ENCODE measurements around the gene GULP1. TPM values are rescaled to one million over a fixed set of nuclear protein-coding genes. Genes with fewer than 3 reads are reported as not detected.

Gene GULP1
- total RNA-seq, 2 experiments from 2014 or later: not detected

DNA sequence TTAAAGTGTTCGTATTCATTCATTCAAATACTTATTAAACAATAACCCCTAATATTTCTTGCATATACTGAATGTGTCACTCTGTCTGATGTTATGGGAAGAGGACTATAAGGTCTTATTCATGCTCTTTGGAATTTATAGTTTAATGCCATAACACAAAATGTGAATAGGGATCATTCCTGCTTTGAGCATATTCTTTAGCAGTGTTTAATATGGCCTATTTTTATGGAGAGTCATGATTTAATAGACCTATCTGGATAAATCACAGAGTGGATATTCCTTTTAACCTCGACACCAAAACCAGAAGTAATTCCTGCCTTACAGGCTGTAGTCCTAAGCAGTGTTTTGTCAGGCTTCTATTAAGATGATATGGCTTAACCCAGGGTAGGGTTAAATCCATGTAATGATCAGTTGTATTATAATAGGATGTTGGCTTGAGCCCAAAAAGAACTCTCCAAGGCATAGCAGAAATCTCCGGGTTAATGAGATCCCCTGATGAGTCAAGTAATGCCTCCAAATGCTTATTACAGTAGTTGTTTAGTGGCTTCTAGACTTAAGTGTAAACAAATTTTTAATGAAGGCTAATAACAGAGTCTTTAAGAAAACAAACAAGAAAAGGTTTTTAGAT is 54.3 kb downstream of the GULP1 start:
- Mint-ChIP-seq H3K4me1 (ENCODE audit: low read depth) (no peaks in the 10 kb centered on the region), H3K27me3 (peaks cover 1% of the 10 kb centered on the region), H3K9me3 (no peaks in the 10 kb centered on the region), H3K4me3 (no peak overlapping the region), H3K36me3 (ENCODE audit: low read depth) (no peaks in the 10 kb centered on the region), H3K27ac (no peak overlapping the region)
- POLR2A ChIA-PET: no interaction called here
- TF ChIP-seq, protein P1, sequence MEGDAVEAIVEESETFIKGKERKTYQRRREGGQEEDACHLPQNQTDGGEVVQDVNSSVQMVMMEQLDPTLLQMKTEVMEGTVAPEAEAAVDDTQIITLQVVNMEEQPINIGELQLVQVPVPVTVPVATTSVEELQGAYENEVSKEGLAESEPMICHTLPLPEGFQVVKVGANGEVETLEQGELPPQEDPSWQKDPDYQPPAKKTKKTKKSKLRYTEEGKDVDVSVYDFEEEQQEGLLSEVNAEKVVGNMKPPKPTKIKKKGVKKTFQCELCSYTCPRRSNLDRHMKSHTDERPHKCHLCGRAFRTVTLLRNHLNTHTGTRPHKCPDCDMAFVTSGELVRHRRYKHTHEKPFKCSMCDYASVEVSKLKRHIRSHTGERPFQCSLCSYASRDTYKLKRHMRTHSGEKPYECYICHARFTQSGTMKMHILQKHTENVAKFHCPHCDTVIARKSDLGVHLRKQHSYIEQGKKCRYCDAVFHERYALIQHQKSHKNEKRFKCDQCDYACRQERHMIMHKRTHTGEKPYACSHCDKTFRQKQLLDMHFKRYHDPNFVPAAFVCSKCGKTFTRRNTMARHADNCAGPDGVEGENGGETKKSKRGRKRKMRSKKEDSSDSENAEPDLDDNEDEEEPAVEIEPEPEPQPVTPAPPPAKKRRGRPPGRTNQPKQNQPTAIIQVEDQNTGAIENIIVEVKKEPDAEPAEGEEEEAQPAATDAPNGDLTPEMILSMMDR (IDR thresholded peaks at IDR 0.05): no peak
- intact Hi-C loops (cut with micrococcal nuclease): no loop called here
- DNase-seq (no peak), ATAC-seq (no peak)
- CTCF ChIA-PET: no interaction called here

DNA sequence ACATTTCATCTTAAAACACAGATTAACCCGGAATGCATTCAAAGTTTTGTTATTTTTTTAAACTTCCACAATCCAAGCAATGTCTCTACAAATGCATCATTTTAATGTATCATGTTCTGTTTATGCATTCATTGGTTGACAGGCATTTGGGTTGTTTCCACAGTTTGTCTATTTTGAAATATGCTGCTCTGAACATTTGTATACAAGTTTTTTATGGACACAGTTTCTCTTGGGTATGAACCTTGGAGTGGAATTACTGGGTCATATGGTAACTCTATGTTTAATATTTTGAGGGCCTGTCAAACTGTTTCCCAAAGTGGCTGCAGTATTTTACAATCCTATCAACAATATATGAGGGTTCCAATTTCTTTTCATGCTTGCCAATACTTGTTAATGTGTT is 57.3 kb downstream of the GULP1 start:
- H3K27ac Mint-ChIP-seq: no peak overlapping the region
- H3K4me3 Mint-ChIP-seq: no peak overlapping the region
- no peaks in the 10 kb centered on the region for H3K36me3 Mint-ChIP-seq (ENCODE audit: low read depth)
- TF ChIP-seq, protein P1 (IDR thresholded peaks at IDR 0.05): no peak
- H3K9me3 Mint-ChIP-seq: no peaks in the 10 kb centered on the region
- H3K4me1 Mint-ChIP-seq (ENCODE audit: low read depth): no peaks in the 10 kb centered on the region
- peaks cover 1% of the 10 kb centered on the region for H3K27me3 Mint-ChIP-seq
- intact Hi-C loops (cut with micrococcal nuclease): no loop called here
- DNase-seq: no peak
- ATAC-seq: no peak
- ChIA-PET POLR2A (no interaction called here), CTCF (no interaction called here)

DNA sequence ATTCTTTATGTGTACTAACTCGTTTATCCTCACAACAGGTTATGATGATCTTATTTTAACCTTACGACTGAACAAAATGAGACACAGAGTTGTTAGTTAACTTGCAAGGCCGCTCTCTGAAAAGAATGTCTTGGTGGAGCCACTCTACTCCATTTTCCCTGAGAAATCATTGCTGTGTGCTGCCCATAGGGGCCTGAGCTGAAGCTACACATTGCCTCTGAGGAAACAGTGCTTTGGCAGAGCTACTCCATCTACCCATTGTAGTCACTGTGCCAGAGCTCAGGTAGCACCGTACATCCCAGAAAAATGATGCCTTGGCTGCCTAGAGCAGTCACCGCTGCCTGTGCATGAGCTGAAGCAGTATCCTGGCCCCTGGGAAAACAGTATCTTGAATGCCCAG is 61.6 kb downstream of the GULP1 start:
- Mint-ChIP-seq H3K9me3 (no peaks in the 10 kb centered on the region), H3K27me3 (no peaks in the 10 kb centered on the region), H3K27ac (no peak overlapping the region), H3K4me1 (ENCODE audit: low read depth) (no peaks in the 10 kb centered on the region), H3K4me3 (no peak overlapping the region), H3K36me3 (ENCODE audit: low read depth) (no peaks in the 10 kb centered on the region)
- ATAC-seq (no peak), DNase-seq (no peak)
- CTCF ChIA-PET: no interaction called here
- TF ChIP-seq, protein P1 (IDR thresholded peaks at IDR 0.05): no peak
- intact Hi-C loops (cut with micrococcal nuclease): no loop called here
- POLR2A ChIA-PET: interaction anchor here (1.1 kb wide), 1 partner anchor 31 kb away, joined by 3 read pairs; no protein-coding TSS in a partner anchor

DNA sequence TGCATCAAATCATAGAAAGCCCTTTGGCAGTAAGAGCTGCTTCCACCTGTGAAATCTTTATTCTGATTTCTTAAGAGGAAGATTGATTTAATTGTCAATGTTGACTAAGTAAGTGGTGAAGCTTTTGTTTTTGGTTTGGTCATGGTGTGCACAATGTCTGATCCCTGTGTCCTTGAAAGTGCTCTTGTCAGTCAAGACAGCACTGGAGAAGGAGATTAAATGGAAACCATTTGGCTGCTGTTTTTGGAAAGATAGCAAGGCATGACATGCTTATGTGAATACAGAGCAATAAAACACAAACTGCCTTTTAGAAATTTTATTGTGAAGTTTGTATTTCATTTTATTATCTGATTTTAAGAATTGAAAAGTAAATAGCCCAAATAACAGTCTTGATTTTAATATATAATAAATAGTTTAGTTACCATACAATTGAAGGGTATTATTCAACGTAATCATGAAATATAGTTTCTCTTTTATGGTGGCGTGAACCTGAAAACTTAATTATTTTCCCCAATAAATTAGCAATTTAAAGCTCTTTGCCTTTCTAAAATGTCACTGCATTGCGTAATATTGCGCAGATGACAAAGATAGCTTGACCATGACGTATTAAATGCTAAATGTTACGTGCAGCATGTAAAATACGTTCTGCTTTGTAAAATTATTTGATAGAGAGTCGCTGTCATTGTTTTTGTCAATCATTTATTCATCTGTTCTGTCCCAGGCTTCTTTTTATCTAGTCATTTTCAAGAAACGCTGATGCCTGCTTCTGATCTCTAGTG is 69.0 kb downstream of the GULP1 start:
- H3K4me3 Mint-ChIP-seq: no peak overlapping the region
- ChIA-PET CTCF (no interaction called here), POLR2A (no interaction called here)
- no peaks in the 10 kb centered on the region for H3K27me3 Mint-ChIP-seq
- ATAC-seq: no peak
- TF ChIP-seq, protein P1 (IDR thresholded peaks at IDR 0.05): no peak
- H3K36me3 Mint-ChIP-seq (ENCODE audit: low read depth): no peaks in the 10 kb centered on the region
- intact Hi-C loops (cut with micrococcal nuclease): loop anchor here (10.0 kb wide), 1 partner anchor 306 kb away; no protein-coding TSS in a partner anchor
- DNase-seq: no peak
- no peaks in the 10 kb centered on the region for H3K4me1 Mint-ChIP-seq (ENCODE audit: low read depth)
- no peak overlapping the region for H3K27ac Mint-ChIP-seq
- H3K9me3 Mint-ChIP-seq: no peaks in the 10 kb centered on the region

DNA sequence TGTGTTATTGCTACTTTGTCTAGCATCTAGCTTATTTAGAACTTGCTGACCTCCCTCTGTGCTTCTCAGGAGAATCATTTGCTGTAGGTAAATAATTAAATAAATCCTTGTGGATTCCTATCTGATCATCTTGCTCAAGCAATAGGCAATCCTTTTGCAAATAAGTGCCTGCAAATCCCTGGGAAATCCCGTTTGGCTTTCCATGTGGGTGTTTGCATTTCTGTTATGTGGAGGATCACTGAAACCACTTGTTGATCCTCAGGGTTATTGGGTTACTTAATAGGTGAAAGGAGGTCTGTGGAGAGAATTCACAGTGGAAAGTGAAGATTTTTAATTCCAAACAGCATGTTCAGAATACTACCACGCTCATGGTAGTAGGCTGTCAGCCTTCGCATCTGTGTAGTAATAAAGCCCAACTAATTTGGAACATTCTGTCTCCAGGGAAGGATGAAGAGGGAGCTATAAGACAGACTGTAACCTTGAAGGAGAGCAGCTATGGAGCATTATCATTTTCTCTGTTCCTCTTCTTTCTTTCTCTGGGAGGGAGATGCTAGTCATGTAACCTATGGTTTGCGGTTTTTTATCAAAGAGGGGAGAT is 72.5 kb downstream of the GULP1 start:
- Mint-ChIP-seq H3K4me3 (no peak overlapping the region), H3K9me3 (no peaks in the 10 kb centered on the region), H3K27me3 (peaks cover 2% of the 10 kb centered on the region), H3K4me1 (ENCODE audit: low read depth) (no peaks in the 10 kb centered on the region), H3K27ac (no peak overlapping the region), H3K36me3 (ENCODE audit: low read depth) (no peaks in the 10 kb centered on the region)
- ChIA-PET CTCF (no interaction called here), POLR2A (no interaction called here)
- TF ChIP-seq, protein P1 (IDR thresholded peaks at IDR 0.05): no peak
- intact Hi-C loops (cut with micrococcal nuclease): loop anchor here (10.0 kb wide), 1 partner anchor 309 kb away; no protein-coding TSS in a partner anchor
- ATAC-seq (no peak), DNase-seq (no peak)
